Measurements from ENCODE around the gene PTCD1.
"Not testable (repeated sequence)": the region's sequence is repeated elsewhere in the genome, so short reads cannot be mapped to it uniquely, and the experiment has no call there.

- TF ChIP-seq CTCF (IDR thresholded peaks at IDR 0.05 in 8 of 11, conservative IDR thresholded peaks at IDR 0.05 in 3 of 11) = peak in 10 of 11 experiments; percentile 19 to 74 (median 56)
- TF ChIP-seq POLR2AphosphoS5 (IDR thresholded peaks at IDR 0.05) = peak in 1 of 3 donors; percentile 21
- not testable (repeated sequence) for TF ChIP-seq POLR2A (IDR thresholded peaks at IDR 0.05)
Observed at GRCh38 chr7:99415513-99416127, 23.0 kb downstream of the PTCD1 start.

Measured in spleen (tissue), 7 donors.